BE2C (cell line): ENCODE results near the gene ROBO3.

Experiments used
- DNase-seq: peaks from one replicate; pipeline ENCODE4 v3.0.0-alpha.2; 2020
- H3K27me3 ChIP-seq: fragments of 250-450 bp; sonication (Bioruptor Pico); 2 replicates; pipeline ENCODE4 v1.5.1; 2020; ENCODE audit warnings: mild to moderate bottlenecking
- H3K36me3 ChIP-seq: fragments of 250-450 bp; sonication (Bioruptor Pico); 2 replicates; pipeline ENCODE4 v1.5.1; 2020; ENCODE audit warnings: mild to moderate bottlenecking
- H3K4me1 ChIP-seq: fragments of 250-450 bp; sonication (Bioruptor Pico); 2 replicates; pipeline ENCODE4 v1.5.1; 2020
- H3K4me3 ChIP-seq: 2 replicates; pipeline ENCODE4 v1.5.1; 2011; ENCODE audit warnings: low read depth, low read length
- H3K9me3 ChIP-seq: fragments of 250-450 bp; sonication (Bioruptor Pico); 2 replicates; pipeline ENCODE4 v1.5.1; 2020
- CTCF ChIP-seq: IDR thresholded peaks from 2 replicates; pipeline ENCODE4 v1.5.1; 2012; ENCODE audit warnings: mild to moderate bottlenecking, low read depth, low read length

The ROBO3 gene

GRCh38 chr11:124835918-124836317, 29.3 kb upstream of the ROBO3 start:
- peaks cover 59% of the 10 kb centered on the region for H3K27me3 ChIP-seq
- no peak for DNase-seq
- H3K9me3 ChIP-seq = no peaks in the 10 kb centered on the region
- no peaks in the 10 kb centered on the region for H3K36me3 ChIP-seq
- TF ChIP-seq CTCF = no peak
- no peak overlapping the region for H3K4me3 ChIP-seq
- no peaks in the 10 kb centered on the region for H3K4me1 ChIP-seq

GRCh38 chr11:124837491-124837856, 27.8 kb upstream of the ROBO3 start:
- DNase-seq = peak; percentile 36
- no peaks in the 10 kb centered on the region for H3K4me1 ChIP-seq
- TF ChIP-seq CTCF = peak; percentile 69
- H3K4me3 ChIP-seq = no peak overlapping the region
- H3K9me3 ChIP-seq = no peaks in the 10 kb centered on the region
- H3K36me3 ChIP-seq = no peaks in the 10 kb centered on the region
- peaks cover 75% of the 10 kb centered on the region for H3K27me3 ChIP-seq

GRCh38 chr11:124838805-124839127, 26.5 kb upstream of the ROBO3 start:
- H3K27me3 ChIP-seq = peaks cover 85% of the 10 kb centered on the region
- H3K9me3 ChIP-seq = no peaks in the 10 kb centered on the region

GRCh38 chr11:124839128-124839971, 25.9 kb upstream of the ROBO3 start:
- Histone ChIP-seq H3K36me3 (no peaks in the 10 kb centered on the region), H3K9me3 (no peaks in the 10 kb centered on the region), H3K4me3 (peak overlapping the region; percentile 14), H3K4me1 (no peaks in the 10 kb centered on the region), H3K27me3 (peaks cover 87% of the 10 kb centered on the region)
- no peak for TF ChIP-seq CTCF
- DNase-seq = peak; percentile 13

More at GRCh38 chr11:124838805-124839127, 26.5 kb upstream of the ROBO3 start:
- no peaks in the 10 kb centered on the region for H3K36me3 ChIP-seq
- TF ChIP-seq CTCF = no peak
- H3K4me3 ChIP-seq = no peak overlapping the region
- no peak for DNase-seq
- H3K4me1 ChIP-seq = no peaks in the 10 kb centered on the region

GRCh38 chr11:124839972-124840621, 25.1 kb upstream of the ROBO3 start:
- peaks cover 95% of the 10 kb centered on the region for H3K27me3 ChIP-seq
- H3K4me3 ChIP-seq = no peak overlapping the region

More at GRCh38 chr11:124839972-124840621, 25.1 kb upstream of the ROBO3 start:
- TF ChIP-seq CTCF = no peak
- DNase-seq = no peak
- no peaks in the 10 kb centered on the region for H3K9me3 ChIP-seq
- H3K36me3 ChIP-seq = no peaks in the 10 kb centered on the region
- no peaks in the 10 kb centered on the region for H3K4me1 ChIP-seq
